ENCODE data around the gene TYW1B. TPM values are rescaled to one million over a fixed set of nuclear protein-coding genes. Genes with fewer than 3 reads are reported as not detected.

The TYW1B gene
- total RNA-seq, 1 donor from 2014 or later = 3.1 TPM

Small RNA genes within 50 kb of the gene (microRNA-seq; reads per million reads assigned to microRNA genes)
- gene MIR4650-2 = not detected

Other genes with a start within 250 kb of the TYW1B start
- gene POM121, start 96.9 kb upstream of the TYW1B start, total RNA-seq (ENCODE audit: low replicate concordance) = 38.9 and 51.2 TPM in 2 replicates
- 1.8 TPM in 1 of 2 replicates, not detected in the other for gene TRIM74, start 141.3 kb upstream of the TYW1B start, total RNA-seq (ENCODE audit: low replicate concordance)
- gene SPDYE8, start 201.6 kb upstream of the TYW1B start, total RNA-seq (ENCODE audit: low replicate concordance) = not detected in 2 replicates
- gene SPDYE11, start 229.7 kb upstream of the TYW1B start, total RNA-seq (ENCODE audit: low replicate concordance) = not detected in 2 replicates

Measured in type B pancreatic cell (in vitro differentiated cells).